CD4-positive, alpha-beta T cell treated with Interleukin-4 for 1 hour (primary cell): ENCODE measurements around the gene CTSZ.
A peak's percentile ranks its signal among the peaks of the same experiment; 100 is the strongest.
"Not testable (repeated sequence)": the region's sequence is repeated elsewhere in the genome, so short reads cannot be mapped to it uniquely, and the experiment has no call there.

Experiments used
- DNase-seq, 2 donors: peaks; one replicate each; pipeline ENCODE4 v3.0.0-alpha.2; 2020 to 2022

The CTSZ gene

DNA sequence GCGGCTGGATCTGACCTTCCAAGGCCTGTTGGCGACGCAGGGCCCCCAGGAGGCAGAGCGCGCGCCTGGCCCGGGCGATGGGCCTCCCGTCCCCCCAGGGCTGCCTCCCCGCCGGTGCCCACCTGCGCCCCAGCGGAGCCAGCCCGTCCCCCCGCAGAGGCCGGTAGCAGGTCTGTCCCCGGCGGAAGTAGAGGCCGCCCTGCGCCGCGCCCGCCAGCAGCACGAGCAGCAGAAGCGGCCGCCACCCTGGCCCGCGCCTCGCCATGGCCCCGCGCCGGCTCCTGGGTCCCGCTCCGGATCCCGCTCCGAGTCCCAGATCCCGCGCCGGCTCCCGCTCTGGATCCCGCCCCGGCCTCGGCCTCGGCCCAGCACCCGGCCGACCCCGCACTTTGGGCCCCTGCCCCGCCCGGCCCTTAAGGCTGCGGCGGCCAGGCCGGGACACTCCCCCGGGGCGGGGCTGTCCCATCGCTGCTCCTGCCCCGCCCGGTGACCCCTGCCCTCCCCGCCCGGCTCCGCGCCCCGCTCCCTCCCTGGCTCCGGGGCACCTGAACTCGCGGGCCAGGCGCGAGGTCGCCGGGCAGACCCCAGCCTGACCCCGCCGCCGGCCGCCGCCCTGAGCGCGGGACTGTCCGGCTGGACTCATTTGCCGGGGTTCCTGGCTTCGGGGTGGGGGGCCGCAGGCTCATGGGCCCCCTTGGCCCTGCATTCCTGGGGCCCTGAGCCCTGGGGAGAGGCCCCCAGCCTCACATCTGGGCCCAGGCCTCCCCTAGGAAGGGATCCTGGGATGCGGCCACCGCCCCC, at the start of gene CTSZ:
CTSZ (minus strand) TSS at position 391 of the 801 bp plus-strand sequence; CDS start at position 265, 126 bp downstream.
- DNase-seq: peak; percentile 35 to 41

DNA sequence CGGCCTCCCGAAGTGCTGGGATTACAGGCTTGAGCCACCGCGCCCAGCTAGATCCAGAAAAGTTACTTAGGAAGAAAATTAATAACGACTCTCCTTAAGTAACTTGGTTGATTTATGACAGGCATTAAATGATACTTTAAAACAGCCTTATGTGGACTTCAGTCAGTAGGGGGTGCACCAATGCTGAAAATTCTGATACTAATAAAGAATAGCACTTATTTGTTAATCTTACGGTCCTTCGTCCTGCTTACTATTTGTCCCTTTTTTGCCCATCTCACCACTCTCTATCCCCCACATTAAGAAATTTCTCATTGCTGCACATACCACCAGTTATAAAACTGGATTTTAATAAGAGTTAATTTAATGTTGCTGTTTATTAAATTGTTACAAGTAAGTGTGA, 48.2 kb upstream of the CTSZ start:
- DNase-seq: peak in 1 of 2 donors; percentile 55

DNA sequence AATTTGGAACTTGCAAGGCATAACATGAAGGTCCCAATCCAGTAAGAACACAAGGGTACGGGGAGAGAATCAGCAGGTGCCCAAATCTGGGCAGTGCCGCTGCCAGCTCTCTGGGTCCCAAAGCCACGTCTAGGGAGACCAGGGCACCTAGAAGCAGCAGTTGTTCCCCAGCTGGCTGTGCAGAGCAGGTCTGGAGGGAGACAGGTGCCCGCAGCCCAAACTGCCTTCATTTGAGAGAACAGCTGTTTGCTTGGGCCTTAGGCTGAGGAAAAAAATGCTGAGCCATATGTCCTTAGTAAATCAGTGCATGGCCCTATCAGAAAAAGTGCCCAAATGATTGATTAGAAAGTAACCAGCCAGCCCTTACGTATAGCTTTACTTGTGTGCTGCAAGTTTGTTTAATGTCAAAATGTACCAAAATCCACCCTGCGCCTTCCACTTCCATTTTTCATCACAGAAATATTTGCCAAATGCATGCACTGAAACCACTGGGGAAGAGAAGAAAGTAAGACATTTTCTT, 44.7 kb upstream of the CTSZ start:
- DNase-seq: no peak

DNA sequence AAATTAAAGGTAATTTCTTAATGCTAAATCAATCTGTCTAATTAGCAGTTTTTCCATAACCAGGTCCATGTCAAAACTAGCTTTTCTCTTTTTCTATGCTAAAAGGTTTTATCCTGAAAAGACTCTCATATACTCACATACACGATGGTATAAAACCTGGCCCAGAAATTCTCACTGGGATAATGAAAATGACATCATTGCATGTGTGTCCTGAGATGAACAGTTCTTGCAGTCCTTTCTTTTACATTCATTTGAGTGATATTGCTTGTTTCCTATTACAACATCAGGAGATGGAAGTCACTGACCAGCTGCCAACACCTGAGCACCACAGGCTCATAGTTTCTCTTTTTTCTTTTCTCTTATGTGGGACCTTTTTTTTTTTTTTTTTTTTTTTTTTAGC, 43.4 kb upstream of the CTSZ start:
- DNase-seq: no peak

DNA sequence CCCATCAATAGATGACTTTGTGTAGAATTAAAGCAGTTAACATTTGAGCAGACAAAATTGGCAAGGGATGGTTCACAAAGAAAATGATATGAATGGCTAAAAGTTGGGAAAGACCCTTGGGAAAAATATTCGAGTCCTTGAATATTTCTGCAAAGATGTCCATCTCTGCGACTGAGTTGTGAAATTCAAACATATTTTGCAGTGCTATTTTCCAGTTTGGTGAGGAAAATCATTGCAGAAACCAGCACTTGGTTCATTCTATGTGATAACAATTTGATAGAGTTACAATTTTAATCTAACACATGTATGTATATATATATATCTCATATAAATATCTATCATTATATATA, 41.6 kb upstream of the CTSZ start:
- no peak for DNase-seq

DNA sequence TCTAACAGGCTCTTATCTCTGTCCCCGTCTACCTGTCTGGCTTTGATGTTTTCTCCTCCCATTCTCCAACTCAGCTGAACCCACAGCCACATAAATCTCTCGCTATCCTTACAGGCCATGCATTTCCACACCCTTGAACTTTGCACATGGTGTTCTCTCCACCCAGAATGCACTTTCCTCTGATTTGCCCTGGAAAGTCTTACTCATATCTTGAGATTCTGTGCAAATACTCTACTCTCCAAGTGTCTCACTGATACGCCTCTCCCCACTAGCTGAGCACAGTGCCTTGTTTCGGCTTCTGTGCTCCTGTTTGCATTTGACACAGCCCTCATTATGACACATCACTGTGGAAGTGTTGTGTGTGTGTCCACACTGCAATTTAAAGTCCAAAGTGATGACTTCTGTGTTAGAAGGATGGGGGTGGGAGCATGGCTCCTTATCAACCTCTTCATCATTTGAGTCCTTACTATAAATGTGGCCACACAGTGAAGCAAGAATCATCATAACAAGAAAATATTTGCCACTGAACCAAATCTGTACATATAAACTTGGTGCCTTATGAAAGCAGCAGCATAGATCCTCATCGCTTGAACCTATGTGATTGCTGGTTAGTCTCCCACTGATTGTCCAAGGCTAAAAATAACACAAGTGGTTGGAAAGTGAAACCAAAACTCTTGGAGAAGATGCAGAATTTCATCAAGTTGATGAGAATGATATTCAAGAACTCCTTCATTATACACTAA, 41.1 kb upstream of the CTSZ start:
- DNase-seq: no peak

DNA sequence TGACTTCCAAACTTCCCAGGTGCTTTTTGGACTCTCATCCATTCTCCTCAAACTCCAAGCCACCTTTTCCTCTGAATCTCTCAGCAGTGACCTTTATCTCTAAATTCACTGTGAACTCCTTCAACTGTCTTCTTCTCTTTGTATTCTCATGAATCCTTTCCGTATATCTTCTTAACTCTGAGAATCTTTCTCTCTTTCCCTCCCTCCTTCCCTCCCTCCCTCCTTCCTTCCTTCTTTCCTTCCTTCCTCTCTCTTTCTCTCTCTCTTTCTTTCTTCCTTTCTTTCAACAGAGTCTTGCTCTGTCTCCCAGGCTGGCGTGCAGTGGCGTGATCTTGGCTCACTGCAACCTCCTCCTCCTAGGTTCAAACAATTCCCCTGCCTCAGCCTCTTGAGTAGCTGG, 39.8 kb upstream of the CTSZ start:
- DNase-seq: no peak

DNA sequence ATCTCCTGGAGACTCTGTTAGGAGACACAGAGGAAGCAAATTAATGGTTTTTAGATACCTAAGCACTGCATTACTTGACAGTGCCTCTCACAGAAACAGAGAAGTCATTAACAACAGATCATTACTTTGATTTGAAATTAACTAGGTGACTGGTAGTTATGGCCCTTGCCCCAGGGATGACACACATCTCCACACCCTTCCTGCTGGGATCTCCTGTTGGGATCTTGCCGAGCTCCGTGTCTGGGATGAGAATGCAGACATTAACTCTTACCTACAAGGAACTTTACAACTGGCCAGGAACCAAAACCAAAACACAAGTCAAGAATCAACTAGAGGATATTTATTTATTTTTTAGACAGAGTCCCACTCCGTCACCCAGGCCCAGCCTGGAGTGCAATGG, 37.7 kb upstream of the CTSZ start:
- DNase-seq: no peak

DNA sequence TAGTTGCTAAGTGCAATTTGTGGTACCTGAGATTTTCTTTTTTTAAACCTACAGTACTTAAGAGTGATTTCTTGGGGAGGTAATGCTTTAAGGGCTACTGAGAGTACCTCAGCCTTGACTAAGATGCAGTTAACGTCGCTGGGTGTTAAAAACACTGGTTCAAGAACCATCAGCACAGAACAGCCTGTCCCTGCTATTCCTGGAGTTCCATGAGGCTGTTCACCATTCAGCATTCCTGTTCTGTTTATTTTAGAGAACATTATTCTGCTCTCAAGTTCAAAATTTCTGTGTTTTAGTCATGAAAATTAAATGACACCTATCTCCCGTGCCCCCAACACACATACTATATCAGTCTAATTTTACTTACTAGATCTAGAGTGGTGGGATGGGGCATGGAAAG, 37.2 kb upstream of the CTSZ start:
- no peak for DNase-seq

DNA sequence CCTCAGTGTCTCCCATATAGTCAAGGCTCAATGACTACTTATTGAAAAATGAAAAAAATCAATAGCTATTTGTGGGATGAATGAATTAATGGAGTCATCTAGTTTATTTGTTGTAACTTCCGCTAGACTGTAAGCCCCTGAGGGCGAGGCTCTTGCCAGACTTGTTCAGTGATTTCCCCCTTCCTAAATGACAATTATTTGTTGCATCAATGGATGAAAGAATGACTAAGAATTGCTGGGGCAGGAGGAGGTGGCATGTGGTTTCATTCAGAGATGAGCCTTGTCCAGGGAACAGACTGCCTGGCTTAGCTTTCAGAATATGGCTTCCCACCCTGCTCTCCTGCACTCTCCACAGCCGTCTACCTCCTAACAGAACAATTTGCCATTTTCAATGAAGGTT, 36.6 kb upstream of the CTSZ start:
- no peak for DNase-seq

DNA sequence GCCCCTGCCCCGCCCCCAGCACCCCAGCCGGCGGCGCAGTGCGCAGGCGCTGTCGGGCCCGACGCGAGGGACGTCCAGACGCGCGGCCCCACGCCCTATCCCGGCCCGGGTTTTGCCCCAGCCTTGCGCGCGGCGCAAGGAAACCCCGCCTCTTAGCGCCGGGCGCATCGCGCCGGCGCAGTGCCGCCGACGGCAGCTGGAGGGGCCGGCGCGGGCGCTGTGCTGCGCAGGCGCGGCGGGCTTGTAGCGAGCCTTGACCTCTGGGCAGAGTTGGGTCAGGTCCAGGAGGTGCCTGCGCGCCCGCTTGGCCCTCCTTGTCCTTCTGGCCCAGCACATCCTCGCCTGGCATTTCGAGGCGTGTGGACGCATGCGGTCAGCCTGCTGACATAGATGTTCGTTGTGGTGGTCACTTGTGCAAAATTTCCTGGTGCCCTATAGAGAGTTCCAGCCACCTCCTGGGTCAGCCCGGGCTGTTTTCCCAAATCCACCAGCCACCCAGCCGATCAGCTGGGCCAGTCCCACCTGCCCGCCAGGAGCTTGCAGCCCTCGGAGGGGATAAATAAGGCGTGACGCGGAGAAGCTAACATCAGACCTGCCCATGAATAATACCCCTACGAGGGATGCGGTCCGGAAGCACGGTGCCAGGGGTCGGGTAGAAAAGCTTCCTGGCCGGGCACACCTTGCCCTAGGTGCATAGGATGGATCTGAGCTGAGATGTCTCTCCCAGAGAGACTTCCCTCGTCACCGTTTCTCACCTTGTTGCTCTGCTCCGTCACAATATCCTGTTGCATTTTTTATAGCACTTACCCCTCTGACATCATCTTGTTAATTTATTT, 36.0 kb upstream of the CTSZ start:
- peak; percentile 95 to 96 for DNase-seq

DNA sequence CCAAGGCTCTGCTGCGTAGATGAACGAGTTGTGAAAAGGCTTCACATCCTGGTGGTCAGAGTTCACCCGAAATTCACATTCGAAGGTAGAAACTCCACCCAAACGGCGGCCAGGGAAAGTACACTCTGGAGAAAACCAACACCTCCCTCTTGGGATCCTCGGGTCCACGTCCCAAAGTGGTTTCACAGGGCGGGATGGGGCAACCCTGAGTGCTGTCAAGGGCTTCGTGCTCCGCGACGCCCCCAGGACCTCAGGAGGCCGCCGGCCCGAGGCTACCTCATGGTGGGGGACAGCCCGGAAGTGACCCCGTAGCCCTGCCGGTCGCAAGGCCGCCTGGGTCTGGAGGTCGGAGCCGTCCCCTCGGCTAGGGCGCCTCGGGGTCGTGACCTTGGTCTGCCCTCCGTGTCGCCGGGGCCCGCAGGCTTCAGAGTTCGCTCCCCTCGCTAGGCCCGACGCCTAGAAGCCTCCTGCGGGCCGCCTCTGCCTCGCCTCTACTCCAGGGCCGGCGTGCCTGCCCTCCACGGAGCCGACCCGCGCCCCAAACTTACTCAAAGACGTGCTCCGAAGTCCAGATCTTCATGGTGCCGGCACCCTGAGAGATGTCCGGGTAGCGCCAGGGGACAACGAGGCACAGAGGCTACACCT, 35.2 kb upstream of the CTSZ start, which contains the start of gene PRELID3B:
PRELID3B (minus strand) TSS at position 636 of the 645 bp plus-strand sequence; CDS start at position 580, 56 bp downstream.
- peak; percentile 42 to 69 for DNase-seq

DNA sequence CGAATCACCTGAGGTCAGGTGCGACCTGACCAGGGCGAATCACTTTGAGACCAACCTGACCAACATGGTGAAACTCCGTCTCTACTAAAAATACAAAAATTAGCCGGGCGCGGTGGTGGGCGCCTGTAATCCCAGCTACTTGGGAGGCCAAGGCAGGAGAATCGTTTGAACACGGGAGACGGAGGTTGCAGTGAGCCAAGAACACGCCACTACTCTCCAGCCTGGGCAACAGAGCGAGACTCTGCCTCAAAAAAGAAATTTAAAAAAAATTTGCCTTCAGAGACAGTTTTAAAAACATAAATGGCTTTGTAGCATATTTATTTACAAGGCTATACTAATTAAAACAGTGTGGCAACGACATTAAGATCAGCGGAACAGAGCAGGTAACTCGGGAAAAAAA, 34.4 kb upstream of the CTSZ start:
- not testable (repeated sequence) for DNase-seq

DNA sequence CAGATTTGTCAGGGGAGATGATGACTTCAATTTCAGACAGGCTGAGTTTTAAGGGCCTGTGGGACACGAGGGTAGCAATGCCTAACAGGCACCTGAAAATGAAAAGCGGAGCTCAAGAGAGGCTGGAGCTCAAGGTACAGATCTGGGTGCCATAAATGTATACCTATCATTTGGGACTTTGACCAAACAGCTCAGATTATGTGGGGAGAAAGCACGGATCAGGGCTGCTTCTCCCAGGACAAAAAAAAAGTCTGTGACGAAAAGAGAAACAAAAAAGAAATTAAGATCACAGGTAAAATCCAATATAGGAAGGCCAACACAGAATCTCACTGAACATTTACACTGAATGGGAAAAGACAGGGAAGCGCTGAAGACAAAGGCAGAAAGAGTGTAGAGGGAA, 33.6 kb upstream of the CTSZ start:
- no peak for DNase-seq

DNA sequence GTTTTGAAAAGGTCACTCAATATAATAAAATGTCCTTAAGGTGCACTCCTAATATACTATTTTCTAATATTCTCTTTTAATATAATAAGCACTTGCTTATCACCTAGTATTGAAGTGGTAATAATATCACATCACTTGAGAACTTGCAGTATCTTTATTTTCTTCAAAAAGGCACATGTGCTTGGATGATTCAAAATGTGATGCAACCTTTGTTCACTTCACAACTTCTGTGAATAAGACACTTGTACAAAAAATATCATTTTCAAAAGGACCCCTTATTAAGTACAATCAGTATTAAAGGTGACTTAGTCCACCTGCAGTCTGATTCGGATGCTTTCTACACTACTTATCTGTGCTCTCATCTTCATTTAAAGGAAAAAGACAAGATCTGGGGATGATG, 32.2 kb upstream of the CTSZ start:
- DNase-seq: no peak

DNA sequence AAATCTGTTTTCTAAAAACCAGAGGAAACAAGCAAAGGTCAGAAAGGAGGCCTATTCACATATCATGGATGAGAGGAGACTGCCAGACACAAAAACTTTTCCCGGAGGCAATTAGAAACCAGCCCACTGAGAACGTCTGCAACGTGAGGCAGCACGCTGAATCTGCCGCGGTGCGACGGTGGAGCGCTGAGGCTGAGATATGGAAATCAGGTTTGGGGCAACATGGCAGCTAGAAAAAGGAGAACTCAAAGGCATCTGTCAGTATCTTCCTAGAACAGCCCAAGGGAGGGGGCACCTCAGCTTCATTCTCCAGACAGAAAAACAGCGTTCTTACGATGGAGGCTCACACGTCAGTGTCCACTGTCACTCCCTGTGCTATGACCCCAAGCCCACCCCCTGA, 30.3 kb upstream of the CTSZ start:
- no peak for DNase-seq

DNA sequence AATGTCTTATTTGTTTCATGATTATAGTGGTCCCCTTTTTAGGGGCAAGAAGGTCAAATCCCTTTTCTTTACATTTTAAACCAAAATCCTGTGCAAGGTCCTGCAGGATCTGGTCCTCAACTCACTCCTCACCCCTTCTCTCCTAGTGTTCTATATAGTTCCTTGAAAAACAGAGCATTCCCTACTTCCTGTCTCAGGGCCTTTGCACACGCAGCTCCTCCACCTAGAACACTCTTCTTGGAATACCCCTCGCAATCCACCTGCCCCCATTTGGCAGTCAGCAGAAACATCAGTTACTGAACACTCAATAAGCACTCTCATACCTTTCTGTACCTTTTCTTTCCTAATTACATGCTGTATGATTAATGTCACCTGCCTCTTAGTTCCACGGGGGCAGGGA, 28.3 kb upstream of the CTSZ start:
- no peak for DNase-seq

DNA sequence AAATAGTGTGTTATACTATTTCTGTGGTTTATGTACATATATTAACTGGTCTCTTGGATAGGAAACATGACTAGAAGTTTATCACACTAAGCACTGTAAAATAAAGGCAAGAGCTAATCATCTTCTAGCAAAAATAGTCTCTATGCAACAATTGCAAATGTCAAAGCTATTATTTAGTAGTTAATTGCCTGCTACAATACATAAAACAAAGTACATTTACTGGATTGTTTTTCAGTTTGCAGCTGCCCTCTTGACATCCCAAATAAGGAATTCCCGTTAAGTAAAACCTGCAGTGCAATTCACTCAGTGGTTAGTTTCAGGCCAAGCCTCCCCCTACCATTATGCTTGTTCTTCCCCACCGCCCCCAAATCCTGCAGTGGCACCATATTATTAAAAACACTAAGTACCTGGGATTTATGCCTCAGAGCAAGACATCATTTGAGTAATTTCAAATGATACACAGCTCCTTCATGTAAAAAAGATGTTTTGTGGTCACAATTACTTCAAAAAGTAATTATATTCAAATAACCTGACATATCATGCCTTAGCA, 26.6 kb upstream of the CTSZ start:
- DNase-seq: no peak

DNA sequence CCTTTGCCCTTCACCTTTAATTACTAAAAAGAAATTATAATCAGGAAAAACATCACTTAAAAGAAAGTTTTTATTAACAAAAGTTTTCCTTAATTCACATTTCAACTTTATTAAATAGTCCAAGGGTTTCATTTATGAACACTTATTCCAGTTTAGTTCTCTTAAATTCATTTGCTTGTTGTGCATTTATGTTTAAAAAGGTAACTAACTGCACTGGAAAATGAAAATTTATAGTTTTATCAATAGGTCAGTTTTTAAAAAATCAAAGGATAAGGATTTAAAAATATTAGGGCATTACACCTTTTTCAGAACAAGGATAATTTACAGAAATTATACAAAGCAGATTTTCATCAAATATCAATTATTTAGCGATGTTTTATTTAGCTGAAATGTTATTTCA, 26.0 kb upstream of the CTSZ start:
- no peak for DNase-seq

DNA sequence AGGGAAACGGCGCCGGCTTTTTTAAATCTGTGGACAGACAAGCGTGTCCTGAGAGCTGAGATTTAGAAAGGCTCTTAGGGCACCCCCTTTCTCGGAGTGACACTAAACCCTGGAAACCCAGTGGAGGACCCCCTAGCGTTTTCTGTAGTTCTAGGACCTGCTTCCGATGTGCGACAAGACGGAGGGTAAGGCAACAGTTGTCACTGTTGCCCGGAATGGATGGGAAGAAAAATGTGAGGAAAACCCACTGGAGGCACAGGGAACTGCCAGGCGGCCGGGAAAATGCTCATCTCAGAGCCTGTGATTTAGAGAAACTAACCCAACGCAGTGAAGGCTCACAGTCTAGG, 25.6 kb upstream of the CTSZ start:
- DNase-seq: no peak

DNA sequence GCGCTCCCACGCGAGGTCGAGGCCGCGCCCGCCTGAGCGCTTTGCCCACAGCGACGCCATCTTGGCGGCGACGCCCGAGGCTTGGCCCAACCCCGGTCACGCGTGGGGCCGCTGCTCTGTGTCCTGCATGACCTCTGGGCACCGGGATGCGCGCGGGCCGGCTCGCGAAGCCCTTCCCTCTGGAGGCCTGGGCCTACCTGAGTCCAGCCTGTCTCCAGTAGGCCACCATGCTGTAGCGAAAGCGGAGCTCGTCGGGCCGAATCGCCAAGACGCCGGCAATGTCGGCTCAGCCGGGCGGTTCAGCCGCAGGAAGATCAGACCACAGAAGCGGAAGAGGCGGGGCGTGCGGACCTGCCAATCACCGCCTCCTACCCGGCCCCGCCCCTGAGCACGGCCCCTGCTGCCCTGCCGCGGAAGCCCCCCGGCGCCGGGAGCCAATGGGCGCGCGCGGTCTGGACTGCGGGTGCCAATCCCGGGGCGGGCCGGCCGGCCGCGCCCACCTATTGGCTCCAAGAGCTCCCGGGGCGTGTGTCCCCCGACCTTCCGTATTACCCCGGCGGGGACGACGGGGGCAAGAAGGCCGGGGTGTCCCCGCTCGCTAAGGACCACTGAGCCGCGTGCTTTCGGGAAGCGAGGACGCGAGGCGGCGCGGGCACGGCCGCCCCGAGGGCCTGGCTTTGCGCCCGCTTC, 25.1 kb upstream of the CTSZ start, which contains the start of gene ATP5F1E:
ATP5F1E (minus strand) TSS at position 313 of the 690 bp plus-strand sequence; CDS start at position 229, 84 bp downstream.
- peak; percentile 97 for DNase-seq

DNA sequence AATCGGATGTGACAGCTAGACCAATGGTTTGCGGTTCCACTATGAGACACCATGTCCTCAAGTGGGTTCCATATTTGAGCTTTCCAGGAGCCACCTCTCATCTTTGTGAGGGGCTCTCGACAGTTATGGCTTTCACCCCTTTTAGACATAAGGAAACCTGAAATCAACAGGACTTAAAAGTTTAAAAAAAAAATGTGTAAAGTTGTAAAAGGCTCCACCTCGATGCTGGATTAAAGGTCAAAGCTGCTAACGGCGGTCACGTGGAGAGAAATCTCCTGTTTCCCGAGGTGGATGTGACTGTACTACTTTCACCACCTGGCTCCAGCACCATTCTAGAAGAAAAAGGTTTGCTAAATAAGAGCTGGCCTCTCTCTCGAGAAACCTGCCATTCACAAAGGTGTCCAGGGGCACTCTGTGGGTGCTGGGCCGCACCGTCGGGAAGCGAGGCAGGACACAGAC, 24.5 kb upstream of the CTSZ start:
- peak in 1 of 2 donors; percentile 48 for DNase-seq
